H7 (cell line): ENCODE data around the gene AKT1S1. TPM values are rescaled to one million over a fixed set of nuclear protein-coding genes. Genes with fewer than 3 reads are reported as not detected.

Source experiments
- DNase-seq: peaks from one replicate; pipeline ENCODE4 v3.0.0; 2012
- H3K27me3 ChIP-seq: 2 replicates; pipeline ENCODE4 v1.6.0; 2011; ENCODE audit warnings: mild to moderate bottlenecking, low read length; ENCODE audit not compliant: control insufficient read depth, insufficient read depth
- H3K36me3 ChIP-seq: replicated peaks from 2 replicates; pipeline ENCODE4 v1.5.1; 2011; ENCODE audit warnings: low read length; ENCODE audit not compliant: control insufficient read depth, insufficient read depth
- H3K4me3 ChIP-seq: 2 replicates; pipeline ENCODE4 v1.5.1; 2011; ENCODE audit warnings: low read depth, mild to moderate bottlenecking, control low read depth, low read length, moderate library complexity; ENCODE audit not compliant: insufficient read depth
- total RNA-seq: library from RNA; depleted of rRNA; stranded (reverse); fragments of >200 nt; shearing (Covaris generic); gene quantifications from 2 replicates; pipeline ENCODE4 v1.2.3, GENCODE V29; 2014

AKT1S1 gene
- total RNA-seq, 1 experiment from 2014 or later: 12.9 TPM

GRCh38 chr19:49891393-49891792 is 14.2 kb upstream of the AKT1S1 start:
- DNase-seq: no peak
- Histone ChIP-seq H3K27me3 (peaks cover 2% of the 10 kb centered on the region; the same call in 1 of the 2 replicates), H3K36me3 (peaks cover 1% of the 10 kb centered on the region), H3K4me3 (no peak overlapping the region)

DNA sequence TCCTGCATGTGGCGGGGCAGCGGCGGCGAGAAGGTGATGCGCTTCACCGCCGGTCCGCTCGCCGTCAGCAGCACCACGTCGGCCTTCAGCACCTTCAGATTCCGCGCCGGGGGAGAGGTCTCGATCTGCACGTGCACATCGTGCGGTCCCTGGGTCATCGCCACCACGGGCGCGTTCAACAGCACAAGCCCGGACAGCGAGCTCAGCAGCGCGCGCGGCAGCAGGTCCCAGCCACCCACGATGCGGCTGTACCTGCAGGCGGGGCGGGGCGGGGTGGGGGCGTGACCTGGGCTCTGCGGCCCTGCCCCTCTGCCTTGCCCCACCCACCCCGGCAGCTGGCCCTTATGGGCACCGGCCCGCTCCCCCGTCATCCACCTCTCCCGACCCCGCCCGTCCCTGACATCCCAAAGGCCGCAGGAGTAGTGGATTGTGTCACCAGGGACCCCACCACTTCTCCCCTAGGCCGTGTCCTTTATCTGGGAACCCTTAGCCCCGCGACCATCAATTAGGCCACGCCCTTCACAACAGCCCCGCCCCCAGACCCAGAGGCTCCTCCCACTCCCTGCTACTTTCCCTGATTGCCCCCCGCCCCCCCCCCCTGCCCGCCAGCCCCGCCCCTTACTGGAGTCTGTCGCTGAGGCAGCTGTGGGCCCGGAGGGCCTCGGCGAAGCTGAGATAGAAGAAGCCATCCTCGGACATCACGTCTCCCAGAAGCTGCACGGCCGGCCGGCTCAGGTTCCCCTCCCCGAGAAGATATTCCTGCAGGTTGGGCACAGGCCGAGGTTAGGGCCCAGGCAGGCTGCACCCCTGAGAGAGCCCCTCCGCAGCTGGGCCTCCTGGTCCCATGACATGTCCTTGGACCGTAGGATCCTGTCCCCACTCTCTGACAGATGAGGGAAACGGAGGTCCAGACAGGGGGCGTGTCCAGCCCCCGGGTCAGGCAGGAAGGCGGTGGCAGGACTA is 13.5 kb upstream of the AKT1S1 start:
- Histone ChIP-seq H3K4me3 (peak overlapping the region; percentile 53), H3K27me3 (peaks cover 2% of the 10 kb centered on the region; the same call in 1 of the 2 replicates), H3K36me3 (peaks cover 1% of the 10 kb centered on the region)
- peak; percentile 99 for DNase-seq

GRCh38 chr19:49889687-49890348 is 12.7 kb upstream of the AKT1S1 start:
- Histone ChIP-seq H3K36me3 (peaks cover 2% of the 10 kb centered on the region), H3K4me3 (peak overlapping the region; percentile 53), H3K27me3 (peaks cover 2% of the 10 kb centered on the region; the same call in 1 of the 2 replicates)
- DNase-seq: peak; percentile 93

- peaks cover 8% of the 10 kb centered on the region for H3K36me3 ChIP-seq
- no peak for DNase-seq
- peaks cover 2% of the 10 kb centered on the region; the same call in 1 of the 2 replicates for H3K27me3 ChIP-seq
These were observed 12.0 kb upstream of the AKT1S1 start for GRCh38 chr19:49889038-49889686.

DNA sequence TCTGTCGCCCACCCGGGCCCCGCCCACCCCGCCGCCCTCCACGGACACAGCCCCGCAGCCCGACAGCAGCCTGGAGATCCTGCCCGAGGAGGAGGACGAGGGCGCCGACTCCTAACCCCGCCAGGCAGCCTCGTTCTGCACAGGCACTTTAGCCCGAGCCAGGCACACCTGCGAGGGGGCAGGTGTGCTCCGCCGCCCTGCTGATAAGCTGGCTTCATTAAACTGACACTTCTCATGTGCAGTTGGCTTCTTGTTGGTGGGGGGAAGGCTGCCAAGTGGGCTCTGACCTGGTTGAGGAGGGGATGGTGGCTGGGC is 11.3 kb upstream of the AKT1S1 start:
- Histone ChIP-seq H3K36me3 (peaks cover 11% of the 10 kb centered on the region), H3K27me3 (peaks cover 2% of the 10 kb centered on the region; the same call in 1 of the 2 replicates), H3K4me3 (no peak overlapping the region)
- DNase-seq: no peak

More at GRCh38 chr19:49889038-49889686, 12.0 kb upstream of the AKT1S1 start:
- no peak overlapping the region for H3K4me3 ChIP-seq

GRCh38 chr19:49887665-49888509 is 10.7 kb upstream of the AKT1S1 start:
- Histone ChIP-seq H3K27me3 (peaks cover 2% of the 10 kb centered on the region; the same call in 1 of the 2 replicates), H3K36me3 (peaks cover 17% of the 10 kb centered on the region), H3K4me3 (no peak overlapping the region)
- no peak for DNase-seq

- no peak overlapping the region for H3K4me3 ChIP-seq
- peaks cover 2% of the 10 kb centered on the region; the same call in 1 of the 2 replicates for H3K27me3 ChIP-seq
- DNase-seq: no peak
- peaks cover 22% of the 10 kb centered on the region for H3K36me3 ChIP-seq
These were observed 10.0 kb upstream of the AKT1S1 start for GRCh38 chr19:49887037-49887664.

DNA sequence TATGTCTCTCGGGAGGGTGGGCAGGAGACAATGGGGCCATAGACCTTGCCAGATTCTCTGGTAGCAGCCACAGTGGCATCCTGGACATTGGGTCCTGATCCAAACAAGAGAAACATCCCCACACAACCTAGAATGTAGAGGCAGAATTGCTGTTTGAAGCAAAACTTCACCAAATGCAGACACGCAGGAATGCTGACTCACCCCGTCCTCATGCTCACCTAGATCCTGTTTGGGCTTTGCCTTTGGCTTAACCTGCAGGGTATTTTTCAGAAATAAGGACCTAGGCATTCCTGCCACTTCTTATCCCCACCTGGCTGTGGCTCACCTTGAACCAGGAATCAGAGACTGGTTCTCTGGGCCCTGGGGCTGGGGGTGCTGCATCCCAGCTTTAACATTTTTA is 7.6 kb upstream of the AKT1S1 start:
- H3K27me3 ChIP-seq: peaks cover 2% of the 10 kb centered on the region; the same call in 1 of the 2 replicates
- H3K36me3 ChIP-seq: peaks cover 37% of the 10 kb centered on the region
- no peak for DNase-seq
- H3K4me3 ChIP-seq: no peak overlapping the region

- no peaks in the 10 kb centered on the region for H3K27me3 ChIP-seq
- peaks cover 43% of the 10 kb centered on the region for H3K36me3 ChIP-seq
- DNase-seq: no peak
- no peak overlapping the region for H3K4me3 ChIP-seq
These were observed 7.0 kb upstream of the AKT1S1 start for GRCh38 chr19:49884109-49884508.

DNA sequence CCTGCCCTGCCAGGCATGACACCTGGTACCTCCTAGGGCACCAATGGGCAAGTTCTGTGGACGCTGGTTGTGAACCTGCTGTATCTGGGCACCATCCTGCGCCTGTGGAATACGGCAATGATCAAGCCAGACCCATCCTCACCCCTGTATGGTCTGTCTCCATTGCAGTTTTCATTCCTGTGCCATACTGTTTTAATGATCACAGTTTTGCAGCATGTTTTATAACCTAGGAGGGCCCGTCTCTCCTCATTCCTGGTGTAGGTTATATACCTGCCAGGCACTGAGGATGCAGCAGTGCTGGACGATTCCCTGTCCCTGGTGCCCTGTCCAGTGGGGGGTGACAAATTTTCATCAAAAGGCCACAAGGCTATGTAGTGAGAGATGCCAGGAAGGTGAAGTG is 5.9 kb upstream of the AKT1S1 start:
- peaks cover 45% of the 10 kb centered on the region for H3K36me3 ChIP-seq
- no peak overlapping the region for H3K4me3 ChIP-seq
- H3K27me3 ChIP-seq: no peaks in the 10 kb centered on the region
- DNase-seq: no peak

- Histone ChIP-seq H3K4me3 (no peak overlapping the region), H3K36me3 (peaks cover 45% of the 10 kb centered on the region), H3K27me3 (no peaks in the 10 kb centered on the region)
- DNase-seq: peak; percentile 36
These were observed 5.5 kb upstream of the AKT1S1 start for GRCh38 chr19:49882643-49883042.

DNA sequence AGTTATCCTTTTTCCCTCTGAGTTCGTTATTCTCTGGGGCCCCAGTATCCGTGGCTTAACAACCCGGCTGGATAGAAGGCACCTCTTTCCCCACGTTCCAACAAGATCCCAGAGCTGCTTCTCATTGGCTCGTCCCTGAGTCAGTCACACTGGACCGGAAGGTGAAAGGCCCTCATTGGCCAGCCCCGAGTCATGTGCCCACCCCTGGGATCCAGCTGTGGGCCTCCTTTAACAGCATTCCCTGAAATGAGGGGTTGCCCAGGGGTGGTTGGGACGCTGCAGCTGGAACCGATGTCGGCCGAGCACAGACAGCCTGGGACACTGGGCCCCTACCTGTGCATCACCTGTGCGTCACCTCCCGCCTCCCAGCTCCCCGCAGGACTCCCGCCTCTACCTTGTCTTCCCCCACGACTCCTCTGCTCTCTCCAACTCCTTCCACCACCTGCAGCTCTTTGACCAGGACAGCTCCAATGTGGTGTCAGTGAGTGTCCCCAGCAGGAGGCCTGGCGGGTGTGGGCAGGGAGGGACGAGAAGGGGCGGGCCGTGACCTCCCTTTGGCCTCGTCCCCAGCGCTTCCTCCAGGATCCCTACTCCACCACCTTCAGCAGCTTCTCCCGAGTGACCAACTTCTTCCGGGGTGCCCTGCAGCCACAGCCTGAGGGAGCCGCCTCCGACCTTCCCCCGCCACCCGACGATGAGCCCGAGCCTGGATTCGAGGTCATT is 4.7 kb upstream of the AKT1S1 start:
- Histone ChIP-seq H3K4me3 (no peak overlapping the region), H3K27me3 (no peaks in the 10 kb centered on the region), H3K36me3 (peaks cover 45% of the 10 kb centered on the region)
- DNase-seq: peak; percentile 97

DNA sequence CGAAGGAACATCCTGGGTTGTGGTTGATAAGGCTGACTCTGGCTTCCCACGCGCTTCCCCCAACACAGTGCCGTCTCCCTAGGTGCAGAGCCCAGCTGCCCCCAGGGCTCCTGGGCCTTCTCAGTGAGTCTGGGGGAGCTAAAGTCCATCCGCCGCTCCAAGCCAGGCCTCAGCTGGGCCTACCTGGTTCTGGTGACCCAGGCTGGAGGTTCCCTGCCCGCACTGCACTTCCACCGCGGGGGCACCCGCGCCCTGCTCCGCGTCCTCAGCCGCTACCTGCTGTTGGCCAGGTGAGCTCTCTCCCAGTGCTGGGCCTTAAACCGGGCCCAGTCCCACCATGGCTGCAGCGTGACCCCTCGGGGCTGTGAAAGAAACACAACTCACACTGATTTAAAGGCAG is 4.0 kb upstream of the AKT1S1 start:
- Histone ChIP-seq H3K36me3 (peaks cover 44% of the 10 kb centered on the region), H3K4me3 (no peak overlapping the region), H3K27me3 (no peaks in the 10 kb centered on the region)
- peak; percentile 60 for DNase-seq
